ENCODE measurements around the gene F2.

The F2 gene

DNA sequence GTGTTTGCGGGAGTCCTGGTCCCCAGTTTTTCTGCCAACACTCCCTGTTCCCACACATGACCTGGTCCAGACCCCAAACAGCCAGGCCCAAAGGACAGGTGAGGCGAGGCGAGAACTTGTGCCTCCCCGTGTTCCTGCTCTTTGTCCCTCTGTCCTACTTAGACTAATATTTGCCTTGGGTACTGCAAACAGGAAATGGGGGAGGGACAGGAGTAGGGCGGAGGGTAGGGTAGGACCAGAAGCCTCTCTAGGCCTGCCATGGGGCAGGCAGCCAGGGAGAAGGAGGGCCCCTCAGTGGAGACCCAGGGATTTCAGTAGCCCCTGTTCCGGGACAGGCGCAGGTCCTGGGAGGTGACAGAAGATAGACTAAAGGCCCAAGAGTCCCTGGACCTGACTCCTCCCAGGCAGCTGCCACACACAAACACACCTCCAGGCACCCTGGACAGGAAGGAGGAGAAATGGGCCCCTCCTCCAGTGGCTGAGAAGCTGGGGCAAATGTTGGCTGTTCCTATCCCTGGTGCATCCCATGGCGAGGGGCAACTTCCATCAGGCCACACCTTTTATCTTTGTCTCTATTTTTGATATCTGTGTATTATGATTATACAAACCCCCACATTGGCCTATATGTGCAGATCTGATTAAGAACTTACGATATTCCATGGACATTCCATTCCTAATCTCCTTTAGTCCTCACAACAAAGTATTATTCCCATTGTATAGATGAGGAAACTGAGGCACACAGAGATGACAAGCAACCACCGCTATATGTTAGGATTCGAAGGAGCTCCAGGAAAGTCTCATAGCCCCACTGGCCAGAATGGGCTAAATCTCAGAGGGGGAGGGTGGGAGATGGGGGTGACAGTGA is 626 bp upstream of the F2 start:
- no peak for DNase-seq

DNA sequence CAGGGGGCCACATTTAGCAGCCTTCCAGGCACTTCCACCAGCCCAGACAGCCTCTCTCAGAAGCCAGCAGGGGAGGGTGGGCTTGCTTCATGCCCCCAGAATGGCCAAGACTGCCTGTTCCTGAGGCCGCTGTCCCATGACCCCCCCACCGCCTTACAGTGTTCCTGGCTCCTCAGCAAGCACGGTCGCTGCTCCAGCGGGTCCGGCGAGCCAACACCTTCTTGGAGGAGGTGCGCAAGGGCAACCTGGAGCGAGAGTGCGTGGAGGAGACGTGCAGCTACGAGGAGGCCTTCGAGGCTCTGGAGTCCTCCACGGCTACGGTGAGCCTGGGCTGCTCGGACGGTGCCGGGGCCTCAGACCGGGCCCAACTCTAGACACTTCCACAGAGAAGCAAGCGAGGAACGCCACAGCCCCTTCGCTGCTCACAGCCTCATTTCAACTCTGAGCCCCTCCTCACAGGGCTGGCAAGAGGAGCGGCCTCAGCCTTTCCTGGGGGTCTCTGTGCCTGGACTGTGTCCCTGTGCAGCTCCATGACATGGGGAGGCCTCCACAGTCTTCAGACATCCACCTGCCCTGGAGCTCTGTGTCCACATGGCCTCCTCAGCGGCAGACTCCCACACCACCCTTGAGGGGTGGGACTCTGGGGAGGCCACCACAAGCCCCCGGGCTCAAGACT is 668 bp downstream of the F2 start:
- DNase-seq, result no peak

DNA sequence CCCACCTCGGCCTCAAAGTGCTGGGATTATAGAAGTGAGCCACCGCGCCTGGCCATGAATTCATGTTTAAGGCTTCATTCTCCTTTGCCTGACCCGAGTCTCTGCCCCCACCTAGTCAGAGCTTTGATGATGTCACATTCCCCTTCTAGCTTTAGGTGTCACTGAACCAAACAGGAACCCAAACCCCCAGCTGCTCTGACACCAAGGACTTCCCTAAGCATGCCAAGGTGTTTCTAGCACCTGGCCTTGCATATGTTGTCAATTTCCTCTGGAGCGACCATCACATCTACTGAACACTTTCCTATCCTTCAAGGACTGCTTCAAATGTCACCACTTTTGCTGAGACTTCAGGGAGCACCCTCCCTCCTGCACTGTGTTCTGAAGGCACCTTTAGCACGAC is 2.3 kb downstream of the F2 start:
- DNase-seq, result no peak

DNA sequence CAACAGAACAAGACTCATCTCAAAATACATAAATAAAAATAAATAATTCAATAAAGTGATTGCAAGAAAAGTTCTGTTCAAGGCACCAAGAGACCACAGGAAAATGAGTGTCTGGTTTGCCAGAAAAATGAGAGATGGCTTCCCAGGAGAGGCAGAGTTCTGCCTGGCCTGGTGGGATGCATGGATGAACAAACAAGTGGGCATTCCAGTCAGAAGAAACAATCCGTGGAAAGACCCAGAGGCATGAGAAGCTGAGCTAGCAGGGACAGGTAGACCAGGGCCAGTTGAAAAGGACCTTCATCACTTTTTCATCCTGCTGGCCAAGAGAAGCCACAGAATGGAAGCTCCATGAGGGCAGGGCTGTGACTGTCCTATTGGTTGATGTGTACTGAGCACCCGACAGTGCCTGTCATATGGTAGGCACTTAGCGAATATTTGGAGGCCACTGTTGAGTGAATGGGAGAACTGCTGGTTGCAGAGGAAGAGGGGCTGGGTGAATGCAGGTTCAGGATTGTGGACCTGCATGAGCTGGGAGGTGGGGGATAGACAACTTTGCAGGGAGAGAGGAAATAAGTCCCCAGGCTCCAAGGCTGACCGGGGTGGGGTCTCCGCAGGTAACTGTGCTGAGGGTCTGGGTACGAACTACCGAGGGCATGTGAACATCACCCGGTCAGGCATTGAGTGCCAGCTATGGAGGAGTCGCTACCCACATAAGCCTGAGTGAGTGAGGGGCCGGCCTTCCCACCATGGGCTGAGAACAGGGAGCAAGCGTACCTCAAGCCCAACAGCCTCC is 3.7 kb downstream of the F2 start:
- DNase-seq, result no peak

DNA sequence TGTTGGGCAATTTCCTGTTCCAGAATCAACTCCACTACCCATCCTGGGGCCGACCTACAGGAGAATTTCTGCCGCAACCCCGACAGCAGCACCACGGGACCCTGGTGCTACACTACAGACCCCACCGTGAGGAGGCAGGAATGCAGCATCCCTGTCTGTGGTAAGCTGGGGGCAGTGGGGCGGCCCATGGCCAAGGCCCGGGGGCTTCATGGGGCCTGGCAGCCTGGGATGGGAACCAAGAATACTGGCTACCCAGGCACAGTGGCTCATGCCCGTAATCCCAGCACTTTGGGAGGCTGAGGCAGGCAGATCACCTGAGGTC is 4.3 kb downstream of the F2 start:
- no peak for DNase-seq

DNA sequence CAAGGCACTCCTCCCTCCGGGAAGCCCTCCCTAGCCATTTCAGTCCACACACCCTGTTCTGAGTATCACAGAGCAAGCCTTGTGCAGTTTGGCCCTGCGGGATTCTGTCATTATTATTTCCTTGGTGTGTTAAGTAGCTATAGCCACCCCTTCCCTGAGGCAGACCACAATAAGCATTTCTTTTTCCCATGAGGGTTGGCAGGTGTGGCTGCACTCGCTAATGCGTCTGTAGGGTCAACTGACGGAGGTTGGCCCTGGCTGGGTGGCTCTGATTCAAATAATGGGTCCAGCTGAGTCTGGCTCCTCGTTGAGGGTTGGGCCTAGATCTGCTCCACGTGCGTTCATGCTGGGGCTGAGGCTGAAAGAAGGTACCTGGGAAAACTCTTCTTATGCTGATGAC is 5.1 kb downstream of the F2 start:
- DNase-seq, result no peak

DNA sequence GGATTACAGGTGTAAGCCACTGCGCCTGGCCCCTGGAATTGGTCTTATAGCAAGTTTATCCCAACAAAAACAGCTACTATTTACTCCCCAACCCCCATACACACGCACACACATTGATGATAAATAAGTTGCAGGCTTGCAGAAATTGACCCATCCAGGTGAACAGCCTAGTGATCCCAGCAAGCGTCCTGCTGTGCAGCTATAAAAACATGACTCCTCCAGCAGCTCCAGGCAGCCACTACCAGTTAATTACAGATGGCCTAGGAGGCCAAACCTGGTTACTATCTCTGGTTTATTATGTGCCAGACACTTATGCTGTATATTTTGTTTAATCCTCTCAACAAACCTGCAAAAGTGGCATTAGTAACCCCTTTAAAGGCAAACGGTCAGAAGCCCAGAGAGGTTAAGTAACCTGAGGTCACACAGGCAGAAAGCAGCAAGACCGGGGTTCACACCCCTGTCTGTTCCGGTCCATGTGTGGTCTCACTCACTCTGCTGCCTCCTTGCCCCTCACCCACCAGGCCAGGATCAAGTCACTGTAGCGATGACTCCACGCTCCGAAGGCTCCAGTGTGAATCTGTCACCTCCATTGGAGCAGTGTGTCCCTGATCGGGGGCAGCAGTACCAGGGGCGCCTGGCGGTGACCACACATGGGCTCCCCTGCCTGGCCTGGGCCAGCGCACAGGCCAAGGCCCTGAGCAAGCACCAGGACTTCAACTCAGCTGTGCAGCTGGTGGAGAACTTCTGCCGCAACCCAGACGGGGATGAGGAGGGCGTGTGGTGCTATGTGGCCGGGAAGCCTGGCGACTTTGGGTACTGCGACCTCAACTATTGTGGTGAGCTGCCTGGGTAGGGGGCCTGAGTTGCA is 6.6 kb downstream of the F2 start:
- no peak for DNase-seq

DNA sequence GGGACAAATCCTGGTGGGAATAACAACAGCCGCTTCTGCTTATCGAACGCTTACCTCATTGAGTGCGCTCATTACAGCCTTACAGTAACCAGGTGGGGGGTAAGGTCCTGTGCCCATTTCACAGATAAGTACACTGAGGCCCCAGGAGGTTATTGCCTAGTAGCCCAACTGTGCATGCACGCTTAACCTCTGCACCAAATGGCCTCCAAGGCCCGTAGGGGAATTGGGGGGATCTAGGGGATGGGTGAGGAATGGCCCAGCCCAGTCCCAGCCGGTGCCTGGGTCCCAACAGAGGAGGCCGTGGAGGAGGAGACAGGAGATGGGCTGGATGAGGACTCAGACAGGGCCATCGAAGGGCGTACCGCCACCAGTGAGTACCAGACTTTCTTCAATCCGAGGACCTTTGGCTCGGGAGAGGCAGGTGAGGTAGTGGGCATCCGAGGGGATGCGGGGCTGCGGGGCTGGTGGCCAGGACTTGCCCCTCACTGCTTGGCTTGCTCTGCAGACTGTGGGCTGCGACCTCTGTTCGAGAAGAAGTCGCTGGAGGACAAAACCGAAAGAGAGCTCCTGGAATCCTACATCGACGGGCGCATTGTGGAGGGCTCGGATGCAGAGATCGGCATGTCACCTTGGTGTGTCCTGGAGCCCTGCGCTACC is 7.3 kb downstream of the F2 start:
- no peak for DNase-seq

DNA sequence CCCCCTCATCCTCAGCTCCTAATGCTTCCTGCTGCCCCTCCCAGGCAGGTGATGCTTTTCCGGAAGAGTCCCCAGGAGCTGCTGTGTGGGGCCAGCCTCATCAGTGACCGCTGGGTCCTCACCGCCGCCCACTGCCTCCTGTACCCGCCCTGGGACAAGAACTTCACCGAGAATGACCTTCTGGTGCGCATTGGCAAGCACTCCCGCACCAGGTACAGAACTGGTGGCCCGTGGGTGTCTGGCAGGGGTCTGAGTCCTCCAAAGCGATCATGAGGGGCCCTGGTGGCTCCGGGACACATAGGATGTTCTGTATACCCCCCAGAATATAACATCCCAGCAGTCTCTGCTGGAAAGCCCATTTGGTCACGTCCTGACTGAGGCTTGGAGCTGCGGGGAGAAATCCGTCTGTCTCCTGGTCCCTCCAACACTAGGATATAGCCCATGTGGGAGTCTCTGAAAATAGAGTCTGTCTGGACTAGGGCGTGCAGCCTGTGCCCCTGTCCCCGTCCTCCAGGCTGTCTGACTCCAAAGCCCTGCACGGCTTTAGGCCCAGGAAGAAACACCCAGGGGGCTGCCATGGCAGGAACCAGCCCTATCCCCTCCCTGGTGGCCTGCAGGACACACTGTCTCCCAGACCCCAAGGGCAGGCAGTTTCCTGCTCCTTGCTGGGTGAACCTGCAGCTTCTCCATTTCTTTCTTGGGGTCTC is 9.1 kb downstream of the F2 start:
- DNase-seq, result no peak

DNA sequence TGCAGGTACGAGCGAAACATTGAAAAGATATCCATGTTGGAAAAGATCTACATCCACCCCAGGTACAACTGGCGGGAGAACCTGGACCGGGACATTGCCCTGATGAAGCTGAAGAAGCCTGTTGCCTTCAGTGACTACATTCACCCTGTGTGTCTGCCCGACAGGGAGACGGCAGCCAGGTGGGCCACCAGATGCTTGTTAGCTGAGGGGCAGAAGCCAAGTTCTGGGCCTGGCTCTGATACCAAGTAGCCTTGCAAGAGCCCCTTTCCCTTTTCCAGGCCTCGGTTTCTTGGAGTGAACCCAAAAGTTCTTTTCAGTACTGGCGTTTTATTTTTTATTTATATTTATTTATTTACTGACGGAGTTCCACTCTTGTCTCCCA is 9.6 kb downstream of the F2 start:
- no peak for DNase-seq

DNA sequence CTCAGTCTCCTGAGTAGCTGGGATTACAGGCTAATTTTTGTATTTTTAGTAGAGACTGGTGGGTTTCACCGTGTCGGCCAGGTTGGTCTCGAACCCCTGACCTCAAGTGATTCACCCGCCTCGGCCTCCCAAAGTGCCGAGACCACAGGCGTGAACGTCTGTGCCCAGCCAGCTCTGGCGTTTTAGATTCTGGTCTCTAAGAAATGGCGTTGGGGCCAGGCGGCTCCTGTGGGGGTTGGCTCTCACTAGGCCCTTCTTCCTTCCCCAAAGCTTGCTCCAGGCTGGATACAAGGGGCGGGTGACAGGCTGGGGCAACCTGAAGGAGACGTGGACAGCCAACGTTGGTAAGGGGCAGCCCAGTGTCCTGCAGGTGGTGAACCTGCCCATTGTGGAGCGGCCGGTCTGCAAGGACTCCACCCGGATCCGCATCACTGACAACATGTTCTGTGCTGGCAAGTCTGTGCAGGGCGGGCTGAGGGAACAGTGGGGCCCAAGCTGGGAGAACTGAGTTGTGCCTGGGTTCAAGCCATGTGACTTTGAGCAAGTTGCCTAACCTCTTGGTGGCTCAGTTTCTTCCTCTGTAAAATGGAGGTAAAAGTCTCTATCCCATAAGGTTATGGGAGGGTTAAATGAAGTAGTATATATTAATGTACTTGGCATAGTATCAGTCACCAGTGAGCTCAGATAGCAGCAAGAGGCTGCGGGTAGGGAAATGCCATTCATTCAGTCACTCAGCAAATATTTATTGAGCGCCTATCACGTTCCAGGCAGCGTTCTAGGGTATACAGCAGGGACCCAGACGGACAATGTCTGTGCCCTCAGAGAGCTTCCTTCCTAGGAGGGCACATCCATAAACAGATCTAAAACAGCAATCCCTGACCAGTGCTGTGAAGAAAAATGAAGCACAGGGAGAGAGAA is 10.4 kb downstream of the F2 start:
- no peak for DNase-seq

DNA sequence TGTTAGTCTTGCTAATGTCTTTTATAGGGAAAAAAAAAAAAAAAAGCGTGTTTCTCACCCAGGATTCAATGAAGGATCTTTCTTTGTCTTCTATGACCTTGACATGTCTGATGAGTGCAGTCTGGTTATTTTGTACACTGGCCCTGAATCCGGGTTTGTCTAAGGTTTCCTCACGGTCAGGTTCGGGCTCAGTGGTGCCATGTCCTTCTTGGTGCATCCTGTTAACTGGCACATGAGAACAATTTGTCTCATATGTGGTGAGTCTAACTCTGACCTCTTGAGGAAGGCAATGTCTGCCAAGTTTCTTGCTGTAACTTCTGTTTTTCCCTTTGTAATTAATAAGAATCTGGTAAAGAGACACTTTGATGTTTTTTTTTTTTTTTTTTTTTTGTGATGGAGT is 12.5 kb downstream of the F2 start:
- no peak for DNase-seq

DNA sequence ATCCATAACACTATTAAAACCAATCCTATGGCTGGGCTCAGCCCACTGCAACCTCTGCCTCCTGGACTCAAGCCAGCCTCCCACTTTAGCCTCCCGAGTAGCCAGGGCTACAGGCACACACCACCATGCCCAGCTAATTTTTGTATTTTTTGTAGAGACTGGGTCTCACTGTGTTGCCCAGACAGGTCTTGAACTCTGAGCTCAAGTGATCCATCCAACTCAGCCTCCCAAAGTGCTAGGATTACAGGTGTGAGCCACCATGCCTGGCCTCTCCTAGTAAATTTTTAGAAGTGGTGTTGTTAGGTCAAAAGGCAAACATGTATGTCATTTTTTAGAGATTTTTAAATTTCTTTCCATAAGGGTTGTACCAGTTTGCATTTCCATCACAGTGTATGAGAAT is 14.2 kb downstream of the F2 start:
- DNase-seq, result no peak

DNA sequence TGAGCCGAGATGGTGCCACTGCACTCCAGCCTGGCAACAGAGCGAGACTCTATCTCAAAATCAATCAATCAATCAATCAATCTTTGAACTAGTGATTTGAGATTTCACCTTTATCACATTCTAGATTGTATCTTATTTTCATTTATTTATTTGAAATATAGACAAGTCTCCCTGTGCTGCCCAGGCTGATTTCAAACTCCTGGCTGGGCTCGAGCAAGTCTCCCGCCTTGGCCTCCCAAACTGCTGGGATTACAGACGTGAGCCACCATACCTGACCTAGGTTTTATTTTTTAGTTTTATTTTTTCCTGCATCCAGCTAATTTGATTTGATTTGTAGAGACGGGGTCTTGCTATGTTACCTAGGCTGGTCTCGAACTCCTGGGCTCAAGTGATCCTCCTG is 17.1 kb downstream of the F2 start:
- no peak for DNase-seq

DNA sequence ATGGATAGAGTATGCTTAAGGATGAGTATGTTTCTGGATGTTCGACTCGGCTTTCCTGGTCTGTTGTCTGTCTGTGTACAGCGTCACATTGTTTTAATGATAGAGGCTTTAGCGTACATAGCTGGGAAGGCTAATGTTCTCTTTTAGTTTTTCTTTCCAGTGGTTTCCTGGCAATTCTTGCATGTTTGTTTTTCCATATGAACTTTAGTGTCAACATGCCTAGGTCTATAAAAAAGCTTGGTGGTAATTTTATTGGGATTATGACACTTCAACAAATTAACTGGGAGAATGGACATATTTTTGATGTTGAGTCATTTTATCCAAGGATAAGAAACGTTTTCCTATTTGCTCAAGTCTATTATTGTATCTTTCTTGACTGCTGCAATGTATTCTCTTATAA is 17.6 kb downstream of the F2 start:
- DNase-seq, result no peak

DNA sequence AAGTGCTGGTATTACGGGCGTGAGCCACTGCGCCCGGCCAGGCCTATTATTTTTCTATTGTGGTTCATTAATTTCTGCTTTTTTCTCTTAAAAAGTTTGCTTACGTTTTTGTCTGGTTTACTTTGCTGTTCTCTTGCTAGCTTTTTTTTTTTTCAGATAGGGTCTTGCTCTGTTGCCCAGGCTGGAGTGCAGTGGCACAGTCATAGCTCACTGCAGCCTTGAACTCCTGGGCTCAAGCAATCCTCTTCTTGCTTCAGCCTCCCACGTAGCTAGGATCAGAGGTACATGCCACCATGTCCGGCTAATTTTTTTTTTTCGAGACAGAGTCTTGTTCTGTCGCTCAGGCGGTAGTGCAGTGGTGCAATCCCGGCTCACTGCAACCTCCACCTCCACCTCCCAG is 18.7 kb downstream of the F2 start:
- no peak for DNase-seq

DNA sequence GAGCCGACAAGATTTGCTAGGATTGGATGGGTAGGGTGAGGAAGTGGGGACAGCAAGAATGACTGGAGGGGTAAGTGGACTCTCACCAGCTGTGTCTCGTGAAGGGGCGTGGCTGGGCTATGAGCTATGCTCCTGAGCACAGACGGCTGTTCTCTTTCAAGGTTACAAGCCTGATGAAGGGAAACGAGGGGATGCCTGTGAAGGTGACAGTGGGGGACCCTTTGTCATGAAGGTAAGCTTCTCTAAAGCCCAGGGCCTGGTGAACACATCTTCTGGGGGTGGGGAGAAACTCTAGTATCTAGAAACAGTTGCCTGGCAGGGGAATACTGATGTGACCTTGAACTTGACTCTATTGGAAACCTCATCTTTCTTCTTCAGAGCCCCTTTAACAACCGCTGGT is 19.9 kb downstream of the F2 start:
- DNase-seq, result no peak

DNA sequence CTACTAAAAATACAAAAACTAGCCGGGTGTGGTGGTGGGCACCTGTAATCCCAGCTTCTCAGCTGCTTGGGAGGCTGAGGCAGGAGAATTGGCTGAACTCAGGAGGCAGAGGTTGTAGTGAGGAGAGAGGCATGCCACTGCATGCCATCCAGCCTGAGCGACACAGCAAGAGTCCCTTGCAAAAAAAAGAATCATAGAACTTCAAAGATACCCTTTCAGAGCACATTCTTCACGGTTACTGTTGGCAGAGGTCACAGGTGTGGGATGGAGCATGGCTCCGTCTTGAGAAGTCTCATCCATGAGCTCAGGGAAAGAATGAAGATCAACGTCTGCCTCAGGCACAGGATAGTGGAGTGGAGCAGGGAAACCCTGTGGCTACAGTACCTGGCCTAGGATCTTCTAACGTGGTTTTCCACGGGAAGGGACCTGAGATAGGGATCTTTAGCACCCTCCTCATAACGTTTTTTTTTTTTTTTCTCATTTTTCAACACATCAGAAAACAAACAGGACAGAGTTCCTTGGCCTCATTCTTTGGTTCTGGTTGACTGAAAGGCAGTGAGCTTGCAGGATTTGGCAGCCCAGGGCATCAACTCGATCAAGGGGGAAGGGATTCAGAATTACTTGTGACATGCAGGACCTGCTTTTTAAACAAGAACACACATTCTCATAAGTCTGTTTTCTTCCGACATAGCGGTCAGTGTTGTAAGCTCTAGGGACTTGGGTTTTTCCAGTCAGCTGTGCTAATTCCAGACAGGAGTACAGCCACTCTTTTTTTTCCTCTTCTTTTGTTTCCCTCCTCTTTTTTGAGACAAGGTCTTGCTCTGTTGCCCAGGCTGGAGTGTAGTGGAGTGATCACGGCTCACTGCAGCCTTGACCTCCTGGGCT is 22.8 kb downstream of the F2 start:
- no peak for DNase-seq

DNA sequence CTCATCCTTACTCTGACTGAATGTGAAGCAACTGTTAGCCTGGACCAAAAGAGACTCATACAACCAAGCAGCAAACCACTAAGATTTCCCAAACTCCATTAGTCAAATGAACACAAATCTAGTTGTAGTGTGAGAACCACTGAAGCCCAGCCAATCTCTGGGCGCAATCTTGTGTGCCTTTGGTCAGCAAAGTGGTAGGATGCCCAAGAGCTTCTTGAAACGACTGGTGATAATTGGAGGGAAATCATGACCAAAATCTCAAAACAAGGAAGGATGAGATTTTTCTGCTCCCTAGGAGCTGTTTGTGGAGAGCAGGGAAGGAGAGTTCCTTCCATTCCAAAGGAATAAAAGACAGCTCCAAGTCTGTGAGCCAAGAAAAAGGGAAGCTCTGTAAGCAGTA is 24.0 kb downstream of the F2 start:
- DNase-seq, result no peak

Data from NCI-H1105 treated with DMSO at 0.1 percent for 48 hours (cell line).